ENCODE measurements around the gene CBX7. TPM values are rescaled to one million over a fixed set of nuclear protein-coding genes. Genes with fewer than 3 reads are reported as not detected.

The CBX7 gene
- polyA plus RNA-seq, 3 donors, result 7.1 to 13.8 (median 8.1) TPM

- DNase-seq (ENCODE audit: extremely low read depth in 1 of 11, low read depth in 9 of 11, low spot score in 4 of 11), result no peak
These were observed 44.0 kb downstream of the CBX7 start for GRCh38 chr22:39108487-39108886.

DNA sequence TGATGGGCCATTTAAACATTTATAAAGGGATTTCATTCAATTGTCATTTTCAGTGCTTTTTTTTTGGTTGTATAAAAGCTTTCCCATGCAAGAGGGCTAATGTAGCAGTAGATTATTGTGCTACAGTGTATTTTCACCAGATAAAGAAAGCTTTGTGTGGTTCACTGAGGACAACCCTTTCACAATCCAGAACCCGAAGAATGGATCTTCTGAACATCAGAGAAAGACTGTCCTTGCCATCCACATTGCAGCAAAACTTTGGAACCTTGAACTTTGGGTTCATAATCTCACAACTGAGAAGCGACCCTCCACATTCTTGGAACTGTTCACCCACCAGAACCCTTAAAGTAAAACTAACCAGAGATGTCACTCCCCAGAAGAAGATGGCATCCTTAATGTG, 46.2 kb downstream of the CBX7 start:
- no peak for DNase-seq (ENCODE audit: extremely low read depth in 1 of 11, low read depth in 9 of 11, low spot score in 4 of 11)

GRCh38 chr22:39103431-39103830, 49.0 kb downstream of the CBX7 start:
- DNase-seq (ENCODE audit: extremely low read depth in 1 of 11, low read depth in 9 of 11, low spot score in 4 of 11), result no peak

GRCh38 chr22:39101226-39101625, 51.3 kb downstream of the CBX7 start:
- DNase-seq (ENCODE audit: extremely low read depth in 1 of 11, low read depth in 9 of 11, low spot score in 4 of 11), result no peak

- no peak for DNase-seq (ENCODE audit: extremely low read depth in 1 of 11, low read depth in 9 of 11, low spot score in 4 of 11)
These were observed 53.9 kb downstream of the CBX7 start for GRCh38 chr22:39098576-39098975.

DNA sequence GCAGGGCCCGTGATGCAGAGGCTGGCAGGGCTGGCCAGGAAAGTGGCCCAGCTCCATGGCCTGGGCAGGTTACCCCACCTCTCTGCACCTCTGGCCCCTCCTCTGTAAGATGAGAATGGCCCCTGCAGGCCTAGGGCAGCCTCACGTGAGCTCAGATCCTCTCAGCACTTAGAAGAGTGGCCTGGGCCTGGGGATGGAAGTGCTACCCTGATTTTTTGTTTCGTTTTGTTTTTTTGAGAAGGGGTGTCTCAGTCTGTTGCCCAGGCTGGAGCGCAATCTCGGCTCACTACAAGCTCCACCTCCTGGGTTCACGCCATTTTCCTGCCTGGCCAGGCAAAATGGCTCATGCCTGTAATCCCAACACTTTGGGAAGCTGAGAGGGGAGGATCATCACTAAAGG, 54.5 kb downstream of the CBX7 start:
- DNase-seq (ENCODE audit: extremely low read depth in 1 of 11, low read depth in 9 of 11, low spot score in 4 of 11), result no peak

DNA sequence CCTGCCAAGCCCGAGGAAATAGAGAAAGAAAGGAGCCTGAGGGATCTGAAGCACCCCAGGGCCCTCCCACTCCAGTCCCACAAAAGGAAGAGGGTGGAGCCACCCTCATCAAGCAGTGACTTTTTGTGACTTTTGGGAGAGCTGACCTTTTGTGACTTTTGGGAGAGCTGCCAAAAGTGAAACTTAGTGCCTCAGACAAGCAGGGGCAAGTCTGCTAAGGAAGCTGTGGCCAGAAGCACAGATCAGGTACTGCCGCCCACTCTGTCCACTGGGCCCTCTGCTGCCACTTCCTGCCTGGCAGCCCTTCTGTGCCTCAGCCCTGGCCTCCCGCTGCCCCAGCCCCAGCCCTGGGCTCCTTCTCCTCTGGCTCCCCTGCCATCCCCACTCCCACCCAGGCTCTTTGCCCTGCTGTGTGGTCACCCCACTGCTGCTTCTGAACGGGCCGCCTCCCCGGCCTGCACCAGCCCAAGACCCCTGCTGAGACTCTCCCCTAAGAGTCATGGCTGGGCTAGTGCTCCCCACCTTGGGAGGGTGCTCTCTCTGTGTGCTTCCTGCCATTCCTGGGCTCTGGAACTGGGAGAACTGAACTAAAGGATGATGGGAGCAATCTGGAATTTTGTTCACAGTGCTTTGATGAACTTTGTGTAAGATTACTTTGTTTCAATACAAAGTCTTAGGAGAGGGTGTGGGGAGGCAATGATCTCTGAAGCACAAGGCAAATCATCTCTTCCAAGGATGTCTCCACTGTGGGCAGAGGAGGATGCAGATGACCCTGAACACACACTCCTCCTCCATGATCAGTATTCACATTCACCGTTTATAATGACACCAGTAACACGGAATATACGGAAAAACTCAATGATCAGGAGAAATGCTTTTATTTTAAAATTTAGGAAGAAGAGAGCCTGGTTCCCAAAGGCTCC, 55.1 kb downstream of the CBX7 start, which contains the start of gene APOBEC3H:
Gene APOBEC3H (plus strand): TSS at position 147 of the 923 bp plus-strand sequence. CDS start 3,035 bp downstream, outside the sequence.
- no peak for DNase-seq (ENCODE audit: extremely low read depth in 1 of 11, low read depth in 9 of 11, low spot score in 4 of 11)

- no peak for DNase-seq (ENCODE audit: extremely low read depth in 1 of 11, low read depth in 9 of 11, low spot score in 4 of 11)
These were observed 56.5 kb downstream of the CBX7 start for GRCh38 chr22:39095971-39096370.

GRCh38 chr22:39094717-39095389, 57.6 kb downstream of the CBX7 start:
- no peak for DNase-seq (ENCODE audit: extremely low read depth in 1 of 11, low read depth in 9 of 11, low spot score in 4 of 11)

GRCh38 chr22:39092111-39092862, 60.2 kb downstream of the CBX7 start:
- DNase-seq (ENCODE audit: extremely low read depth in 1 of 11, low read depth in 9 of 11, low spot score in 4 of 11), result no peak

GRCh38 chr22:39091126-39092081, 61.1 kb downstream of the CBX7 start:
- DNase-seq (ENCODE audit: extremely low read depth in 1 of 11, low read depth in 9 of 11, low spot score in 4 of 11), result no peak

DNA sequence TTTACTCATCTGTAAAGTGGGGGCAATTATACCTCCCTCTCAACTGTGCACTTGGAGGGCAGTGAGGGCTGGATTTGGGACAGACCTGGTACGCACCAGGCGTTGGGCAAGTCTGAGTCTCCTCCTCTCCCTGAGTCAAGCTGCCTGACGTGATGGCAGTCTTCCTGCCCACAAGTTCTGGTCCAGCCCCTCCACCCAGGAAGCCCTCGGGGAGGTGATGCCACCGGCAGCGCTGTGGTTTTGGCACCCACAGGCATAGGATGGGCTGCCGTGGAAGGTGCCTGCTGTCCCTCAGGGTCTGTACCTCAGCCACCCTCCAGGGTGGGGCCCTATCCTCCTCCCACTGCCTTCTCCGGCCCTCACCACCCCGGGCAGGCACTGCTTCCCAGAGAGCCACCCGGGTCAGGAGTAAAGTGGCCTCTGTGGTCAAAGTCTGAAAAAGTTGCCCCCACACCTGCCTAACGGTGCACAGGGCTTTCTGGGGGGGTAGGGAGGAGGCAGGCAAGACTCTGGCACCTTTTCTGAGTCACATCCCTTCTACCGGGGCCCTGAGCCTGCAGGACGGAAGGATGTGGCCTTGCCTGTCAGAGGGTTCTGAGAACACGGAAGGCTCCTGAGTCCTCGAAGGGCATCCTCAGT, 61.9 kb downstream of the CBX7 start:
- no peak for DNase-seq (ENCODE audit: extremely low read depth in 1 of 11, low read depth in 9 of 11, low spot score in 4 of 11)

- DNase-seq (ENCODE audit: extremely low read depth in 1 of 11, low read depth in 9 of 11, low spot score in 4 of 11), result no peak
These were observed 62.6 kb downstream of the CBX7 start for GRCh38 chr22:39089928-39090327.

DNA sequence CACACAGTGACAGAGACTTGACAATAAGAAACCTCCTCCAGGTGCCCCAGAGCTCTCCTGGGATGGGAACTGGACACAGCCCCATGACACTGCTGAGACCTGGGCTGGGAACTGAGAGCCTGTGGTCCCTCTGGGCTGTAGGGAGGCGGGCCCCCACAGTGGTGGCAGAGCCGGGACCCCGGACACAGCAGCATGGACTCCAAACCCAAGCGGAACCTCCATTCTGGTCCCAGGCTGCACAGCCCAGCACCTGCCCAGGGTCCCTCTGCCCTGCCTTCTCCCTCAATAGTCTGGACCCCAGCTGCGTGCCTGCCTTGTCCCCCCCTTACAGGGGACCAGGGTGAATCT, 63.8 kb downstream of the CBX7 start:
- DNase-seq (ENCODE audit: extremely low read depth in 1 of 11, low read depth in 9 of 11, low spot score in 4 of 11), result no peak

DNA sequence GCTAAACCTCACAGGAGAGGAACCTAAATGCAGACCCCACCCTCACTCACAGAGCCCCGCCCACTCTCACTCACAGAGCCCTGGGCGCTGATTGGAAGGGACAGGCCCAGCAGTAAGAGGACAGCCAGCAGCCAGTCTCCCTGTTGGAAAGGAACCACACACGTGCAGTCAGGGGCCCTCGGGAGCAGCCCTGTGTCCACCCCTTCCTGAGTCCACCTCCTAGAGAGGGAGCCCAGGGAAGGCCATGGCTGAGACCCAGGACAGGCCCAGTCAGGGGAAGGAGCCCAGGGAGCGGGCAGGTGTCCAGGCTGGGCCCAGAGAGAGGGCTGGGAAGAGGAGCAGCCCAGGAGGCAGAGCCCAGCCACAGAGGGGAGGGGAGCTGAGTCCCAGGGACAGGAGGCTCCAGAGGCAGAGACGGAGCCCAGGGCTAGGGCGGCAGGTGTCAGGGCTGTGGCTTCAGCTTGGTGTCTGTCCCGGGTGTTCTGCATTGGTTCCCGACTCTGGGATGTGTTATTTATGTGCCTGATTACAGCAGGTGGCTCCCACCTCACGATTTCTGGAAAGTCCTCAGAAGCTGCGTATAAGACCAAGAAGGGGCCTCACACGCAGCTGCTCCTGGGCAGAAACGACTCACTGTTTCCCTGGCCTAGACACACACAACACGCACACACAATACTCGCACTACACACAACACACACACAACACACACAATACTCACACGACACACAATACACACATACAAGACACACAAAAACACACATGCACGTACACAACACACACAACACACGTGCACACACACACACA, 64.4 kb downstream of the CBX7 start:
- DNase-seq (ENCODE audit: extremely low read depth in 1 of 11, low read depth in 9 of 11, low spot score in 4 of 11), result no peak

- DNase-seq (ENCODE audit: extremely low read depth in 1 of 11, low read depth in 9 of 11, low spot score in 4 of 11), result no peak
These were observed 65.4 kb downstream of the CBX7 start for GRCh38 chr22:39087098-39087497.

- DNase-seq (ENCODE audit: extremely low read depth in 1 of 11, low read depth in 9 of 11, low spot score in 4 of 11), result no peak
These were observed 67.8 kb downstream of the CBX7 start for GRCh38 chr22:39084666-39085065.
